Omental fat pad (tissue), 4 donors: ENCODE results near the gene CLDN4. TPM values are rescaled to one million over a fixed set of nuclear protein-coding genes. Genes with fewer than 3 reads are reported as not detected.
"Not testable (repeated sequence)": the region's sequence is repeated elsewhere in the genome, so short reads cannot be mapped to it uniquely, and the experiment has no call there.

Experiments
- ATAC-seq: fragments of 150-250 bp; one replicate; pipeline ENCODE4 v1.9.1; 2016; ENCODE audit warnings: mild to moderate bottlenecking, moderate library complexity; ENCODE audit not compliant: low FRiP score
- DNase-seq: peaks from one replicate; pipeline ENCODE4 v3.0.0-alpha.2; 2019; ENCODE audit warnings: low spot score
- total RNA-seq, 4 donors: library from RNA; depleted of rRNA; stranded (reverse); fragments of >200 nt; gene quantifications; one replicate each; pipeline ENCODE4 v1.1.0, GENCODE V29; 2016
- TF ChIP-seq, protein P1 (sequence below), 3 donors: fragments of 450-650 bp; IDR thresholded peaks; one replicate each; pipeline ENCODE4 v1.5.1; 2016 to 2017; ENCODE audit warnings: antibody characterized with exemption in 3 of 3, mild to moderate bottlenecking in 3 of 3, moderate library complexity in 2 of 3

CLDN4 gene
- total RNA-seq, 4 donors from 2014 or later: 0.19 to 0.65 (median 0.60) TPM; not detected in 1

DNA sequence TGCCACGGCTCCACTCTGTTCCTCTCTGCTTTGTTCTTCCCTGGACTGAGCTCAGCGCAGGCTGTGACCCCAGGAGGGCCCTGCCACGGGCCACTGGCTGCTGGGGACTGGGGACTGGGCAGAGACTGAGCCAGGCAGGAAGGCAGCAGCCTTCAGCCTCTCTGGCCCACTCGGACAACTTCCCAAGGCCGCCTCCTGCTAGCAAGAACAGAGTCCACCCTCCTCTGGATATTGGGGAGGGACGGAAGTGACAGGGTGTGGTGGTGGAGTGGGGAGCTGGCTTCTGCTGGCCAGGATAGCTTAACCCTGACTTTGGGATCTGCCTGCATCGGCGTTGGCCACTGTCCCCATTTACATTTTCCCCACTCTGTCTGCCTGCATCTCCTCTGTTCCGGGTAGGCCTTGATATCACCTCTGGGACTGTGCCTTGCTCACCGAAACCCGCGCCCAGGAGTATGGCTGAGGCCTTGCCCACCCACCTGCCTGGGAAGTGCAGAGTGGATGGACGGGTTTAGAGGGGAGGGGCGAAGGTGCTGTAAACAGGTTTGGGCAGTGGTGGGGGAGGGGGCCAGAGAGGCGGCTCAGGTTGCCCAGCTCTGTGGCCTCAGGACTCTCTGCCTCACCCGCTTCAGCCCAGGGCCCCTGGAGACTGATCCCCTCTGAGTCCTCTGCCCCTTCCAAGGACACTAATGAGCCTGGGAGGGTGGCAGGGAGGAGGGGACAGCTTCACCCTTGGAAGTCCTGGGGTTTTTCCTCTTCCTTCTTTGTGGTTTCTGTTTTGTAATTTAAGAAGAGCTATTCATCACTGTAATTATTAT lies 1.2 kb downstream of the CLDN4 start:
- TF ChIP-seq, protein P1, sequence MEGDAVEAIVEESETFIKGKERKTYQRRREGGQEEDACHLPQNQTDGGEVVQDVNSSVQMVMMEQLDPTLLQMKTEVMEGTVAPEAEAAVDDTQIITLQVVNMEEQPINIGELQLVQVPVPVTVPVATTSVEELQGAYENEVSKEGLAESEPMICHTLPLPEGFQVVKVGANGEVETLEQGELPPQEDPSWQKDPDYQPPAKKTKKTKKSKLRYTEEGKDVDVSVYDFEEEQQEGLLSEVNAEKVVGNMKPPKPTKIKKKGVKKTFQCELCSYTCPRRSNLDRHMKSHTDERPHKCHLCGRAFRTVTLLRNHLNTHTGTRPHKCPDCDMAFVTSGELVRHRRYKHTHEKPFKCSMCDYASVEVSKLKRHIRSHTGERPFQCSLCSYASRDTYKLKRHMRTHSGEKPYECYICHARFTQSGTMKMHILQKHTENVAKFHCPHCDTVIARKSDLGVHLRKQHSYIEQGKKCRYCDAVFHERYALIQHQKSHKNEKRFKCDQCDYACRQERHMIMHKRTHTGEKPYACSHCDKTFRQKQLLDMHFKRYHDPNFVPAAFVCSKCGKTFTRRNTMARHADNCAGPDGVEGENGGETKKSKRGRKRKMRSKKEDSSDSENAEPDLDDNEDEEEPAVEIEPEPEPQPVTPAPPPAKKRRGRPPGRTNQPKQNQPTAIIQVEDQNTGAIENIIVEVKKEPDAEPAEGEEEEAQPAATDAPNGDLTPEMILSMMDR (IDR thresholded peaks at IDR 0.05): no peak
- ATAC-seq (no peak), DNase-seq (no peak)

DNA sequence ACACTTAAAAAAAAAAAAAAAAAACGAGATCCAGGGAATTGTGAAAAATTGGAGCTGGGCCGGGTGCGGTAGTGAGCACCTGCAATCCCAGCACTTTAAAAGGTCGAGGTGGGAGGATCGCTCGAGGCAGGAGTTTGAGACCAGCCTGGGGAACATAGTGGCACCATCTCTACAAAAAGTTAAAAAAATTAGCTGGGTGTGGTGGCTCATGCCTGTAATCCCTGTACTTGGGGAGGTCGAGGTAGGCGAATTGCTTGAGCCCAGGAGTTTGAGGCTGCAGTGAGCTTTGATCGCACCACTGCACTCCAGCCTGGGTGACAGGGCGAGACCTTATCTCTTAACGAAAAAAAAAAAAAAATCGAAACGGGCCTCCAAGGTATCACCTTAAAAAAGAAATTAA lies 2.0 kb downstream of the CLDN4 start:
- TF ChIP-seq, protein P1 (IDR thresholded peaks at IDR 0.05): no peak
- DNase-seq: no peak
- ATAC-seq: no peak

DNA sequence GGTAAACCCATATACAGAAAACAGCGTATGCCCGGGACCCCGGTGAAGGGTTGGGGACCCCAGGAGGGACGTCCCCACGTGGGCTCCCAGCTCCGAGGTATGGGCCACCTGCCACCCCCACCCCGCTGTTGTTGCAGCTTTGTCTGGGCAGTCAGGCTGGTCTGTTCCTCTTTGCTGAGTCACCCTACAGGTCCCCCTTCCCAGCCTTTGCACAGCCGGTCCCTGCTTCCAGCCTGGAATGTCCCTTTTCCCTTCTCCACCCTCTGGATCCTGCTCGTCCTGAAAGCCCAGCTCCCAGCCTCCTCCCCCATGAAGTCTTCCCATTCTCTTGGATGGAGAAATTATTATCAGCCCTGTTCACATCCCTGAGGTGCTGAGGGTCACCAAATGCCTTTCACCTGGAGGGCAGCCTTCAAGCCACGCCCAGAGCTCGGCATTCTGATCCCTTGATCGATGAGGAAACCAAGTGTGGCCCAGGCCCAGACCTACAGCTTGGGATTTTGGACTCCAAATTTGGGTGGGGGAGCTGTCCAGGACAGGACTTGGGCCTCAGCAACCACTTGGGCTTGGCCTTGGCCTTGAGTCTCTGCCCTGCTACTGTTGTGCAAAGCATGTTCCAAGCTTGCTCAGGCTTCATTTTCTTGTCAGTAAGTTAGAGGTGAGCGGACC lies 2.6 kb downstream of the CLDN4 start:
- DNase-seq (no peak), ATAC-seq (no peak)
- TF ChIP-seq, protein P1 (IDR thresholded peaks at IDR 0.05): no peak

DNA sequence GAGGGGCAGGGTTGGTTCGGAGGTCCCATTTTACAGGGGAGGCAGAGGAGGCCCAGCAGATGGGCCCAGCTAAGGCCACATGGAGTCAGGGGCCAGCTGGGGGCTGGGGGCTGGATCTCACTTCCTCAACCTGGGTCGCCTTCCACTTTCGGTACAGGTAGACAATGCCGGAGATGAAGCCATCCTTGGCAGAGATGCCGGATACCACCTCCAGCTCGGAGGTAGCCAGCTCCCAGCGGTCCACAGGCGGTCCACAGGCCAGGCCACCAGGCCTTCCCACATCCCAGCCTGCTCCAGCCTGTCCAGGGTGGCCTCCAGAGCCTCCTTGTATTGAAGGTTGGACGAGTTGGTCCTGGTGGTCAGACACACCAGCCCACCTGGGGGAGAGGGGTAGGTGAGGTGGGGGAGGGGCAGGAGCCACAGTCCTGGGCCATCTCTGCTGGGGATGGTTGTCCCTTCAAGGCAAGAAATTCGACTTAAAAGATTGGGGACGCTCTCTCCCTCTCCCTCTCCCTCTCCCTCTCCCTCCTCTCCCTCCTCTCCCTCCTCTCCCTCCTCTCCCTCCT lies 3.9 kb downstream of the CLDN4 start:
- no peak for ATAC-seq
- DNase-seq: no peak

DNA sequence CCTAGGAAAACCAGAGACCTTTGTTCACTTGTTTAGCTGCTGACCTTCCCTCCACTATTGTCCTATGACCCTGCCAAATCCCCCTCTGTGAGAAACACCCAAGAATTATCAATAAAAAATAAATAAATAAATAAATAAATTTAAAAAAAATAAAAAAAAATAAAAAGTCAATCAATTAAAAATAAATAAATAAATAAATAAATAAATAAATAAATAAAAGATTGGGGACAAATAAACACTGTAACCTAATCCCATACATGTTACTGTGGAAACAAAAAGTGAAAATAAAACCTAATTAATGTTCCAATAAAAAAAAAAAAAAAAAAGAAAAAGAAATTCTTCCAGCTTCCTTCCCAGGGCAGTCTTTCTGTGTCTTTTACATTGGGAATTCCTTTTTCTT lies 6.4 kb downstream of the CLDN4 start:
- not testable (repeated sequence) for DNase-seq, ATAC-seq

More for the DNA sequence above, 3.9 kb downstream of the CLDN4 start:
- TF ChIP-seq, protein P1 (IDR thresholded peaks at IDR 0.05): no peak

DNA sequence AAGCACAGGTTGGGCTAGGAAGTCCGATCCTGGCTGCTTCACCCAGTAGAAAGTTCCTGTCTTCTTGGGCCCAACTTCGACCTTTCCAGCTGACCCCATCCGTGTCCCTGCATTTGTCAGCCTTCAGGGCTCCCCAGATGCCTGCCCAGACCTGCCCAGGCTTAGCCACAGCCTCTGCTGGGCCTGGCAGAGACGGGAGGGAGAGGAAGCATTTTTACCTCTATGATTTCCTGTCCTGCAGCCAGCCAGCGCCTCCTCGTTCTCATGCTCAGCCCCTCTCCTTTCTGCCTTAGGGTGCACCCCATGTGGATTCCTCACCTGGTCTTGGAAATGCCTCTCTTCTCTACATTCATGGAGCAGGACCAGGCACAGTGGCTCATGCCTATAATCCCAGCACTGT lies 7.8 kb downstream of the CLDN4 start:
- TF ChIP-seq, protein P1 (IDR thresholded peaks at IDR 0.05): no peak
- ATAC-seq (no peak), DNase-seq (no peak)

DNA sequence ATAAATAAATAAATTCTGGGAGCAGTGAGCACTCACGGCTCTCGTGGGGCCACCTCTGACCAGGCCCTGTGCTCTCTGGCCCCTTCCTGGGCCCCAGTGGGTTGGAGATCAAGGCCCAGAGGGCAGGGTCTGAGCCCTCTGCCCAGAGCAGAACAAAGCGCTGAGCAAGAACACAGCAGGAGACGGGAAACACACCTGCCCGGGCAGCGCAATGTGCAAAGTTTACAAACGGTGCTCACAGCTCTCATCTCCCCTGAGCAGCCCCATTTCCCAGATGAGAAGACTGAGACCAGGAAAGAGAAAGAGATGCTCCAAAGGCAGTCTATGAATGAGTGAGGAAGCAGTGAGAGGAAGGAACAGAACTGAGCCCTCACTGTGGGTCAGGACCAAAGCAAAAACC lies 8.5 kb downstream of the CLDN4 start:
- TF ChIP-seq, protein P1 (IDR thresholded peaks at IDR 0.05): no peak
- no peak for ATAC-seq
- no peak for DNase-seq
